GM12878 (cell line): ENCODE results near the gene ZNF174. TPM values are rescaled to one million over a fixed set of nuclear protein-coding genes. Genes with fewer than 3 reads are reported as not detected.

Experiments
- ATAC-seq: fragments of 200-7000 bp; cut with Tn5 transposase; 3 replicates; pipeline ENCODE4 v1.9.1; 2020; ENCODE audit warnings: mild to moderate bottlenecking, moderate library complexity
- BruUV-seq: library from RNA; stranded (reverse); fragments of 400-500 nt; replicated peaks from 2 replicates; lab custom pipeline; 2021; lab: Mats Ljungman, UMichigan
- CTCF ChIA-PET: fragments of 300-600 bp; sonication (Branson Sonifier 250); formaldehyde crosslinking; extraction: SDS; loops from one replicate; lab custom pipeline; 2021; ENCODE audit warnings: inconsistent platforms; lab: Yijun Ruan, JAX
- POLR2A ChIA-PET: fragments of 350-600 bp; formaldehyde crosslinking; extraction: SDS; loops from one replicate; lab custom pipeline; 2021; ENCODE audit warnings: inconsistent platforms; lab: Charles Lee
- RAD21 ChIA-PET: fragments of 300-600 bp; sonication (Branson Sonifier 250); formaldehyde crosslinking; loops from one replicate; lab custom pipeline; 2023; ENCODE audit warnings: antibody characterized with exemption; ENCODE audit not compliant: unreplicated experiment; lab: Charles Lee
- SMC1A ChIA-PET: fragments of 300-600 bp; sonication (Branson Sonifier 250); formaldehyde crosslinking; loops from one replicate; lab custom pipeline; 2023; ENCODE audit not compliant: unreplicated experiment, uncharacterized antibody; lab: Charles Lee
- DNase-seq: peaks from one replicate; pipeline ENCODE4 v3.0.0-alpha.2; 2011; ENCODE audit warnings: low read depth, low spot score
- FAIRE-seq: peaks from 3 replicates; lab custom pipeline; 2011; peaks lifted over from hg19 to GRCh38; lab: Jason Lieb, UNC
- H2AFZ ChIP-seq: 2 replicates; pipeline ENCODE4 v1.6.0; 2011; ENCODE audit warnings: low read depth, low read length, control low read depth; ENCODE audit not compliant: control insufficient read depth
- H3K27ac ChIP-seq: 2 replicates; pipeline ENCODE4 v1.5.1; 2011; ENCODE audit warnings: control low read depth; ENCODE audit not compliant: control insufficient read depth, insufficient read depth
- H3K27me3 ChIP-seq, 2 experiments: replicated peaks in 1 of 2; 2 replicates each; pipeline versions ENCODE4 v1.6.0 to v1.6.1; 2011; ENCODE audit warnings: low read length in 1 of 2; ENCODE audit not compliant: control insufficient read depth in 2 of 2, insufficient read depth in 2 of 2
- H3K36me3 ChIP-seq, 2 experiments: 2 replicates each; pipeline ENCODE4 v1.5.1; 2011; ENCODE audit warnings: low read length in 1 of 2; ENCODE audit not compliant: control insufficient read depth in 2 of 2, insufficient read depth in 2 of 2
- H3K4me1 ChIP-seq: 2 replicates; pipeline ENCODE4 v1.6.1; 2011; ENCODE audit warnings: mild to moderate bottlenecking, low read length, moderate library complexity, mixed read lengths; ENCODE audit not compliant: control insufficient read depth, insufficient read depth
- H3K4me2 ChIP-seq: 2 replicates; pipeline ENCODE4 v1.6.0; 2011; ENCODE audit warnings: control low read depth; ENCODE audit not compliant: control insufficient read depth, insufficient read depth
- H3K4me3 ChIP-seq: fragments of 200-600 bp; sonication (generic); 2 replicates; pipeline ENCODE4 v1.5.1; 2016
- H3K79me2 ChIP-seq: 2 replicates; pipeline ENCODE4 v1.6.0; 2011; ENCODE audit warnings: low read length; ENCODE audit not compliant: control insufficient read depth, insufficient read depth
- H3K9ac ChIP-seq: 2 replicates; pipeline ENCODE4 v1.8.0; 2011; ENCODE audit warnings: low read length, control low read depth, mixed read lengths; ENCODE audit not compliant: control insufficient read depth, insufficient read depth
- H3K9me3 ChIP-seq: replicated peaks from 3 replicates; pipeline ENCODE4 v1.5.1; 2011; ENCODE audit warnings: mild to moderate bottlenecking, low read length; ENCODE audit not compliant: control insufficient read depth, insufficient read depth
- H4K20me1 ChIP-seq: 2 replicates; pipeline ENCODE4 v1.6.0; 2011; ENCODE audit not compliant: control insufficient read depth, insufficient read depth
- ATF2 ChIP-seq: IDR thresholded peaks from 2 replicates; pipeline ENCODE4 v1.6.1; 2012; ENCODE audit warnings: low read length, inconsistent platforms
- BMI1 ChIP-seq: fragments of 450-650 bp; IDR thresholded peaks from 2 replicates; pipeline ENCODE4 v1.6.1; 2016; ENCODE audit warnings: mild to moderate bottlenecking, moderate library complexity, borderline replicate concordance
- CBX3 ChIP-seq: fragments of 200-600 bp; sonication (generic); IDR thresholded peaks from 2 replicates; pipeline ENCODE4 v1.6.1; 2016; ENCODE audit warnings: low read depth, borderline replicate concordance
- GATAD2B ChIP-seq: fragments of 450-650 bp; conservative IDR thresholded peaks from 2 replicates; pipeline ENCODE4 v1.6.1; 2017; ENCODE audit warnings: low read depth, mild to moderate bottlenecking, moderate library complexity
- HDGF ChIP-seq: fragments of 450-650 bp; IDR thresholded peaks from 2 replicates; pipeline ENCODE4 v1.6.1; 2016; ENCODE audit warnings: antibody characterized with exemption
- MYB ChIP-seq: fragments of 150-350 bp; IDR thresholded peaks from 2 replicates; pipeline ENCODE4 v1.6.1; 2014; ENCODE audit warnings: mild to moderate bottlenecking, low read depth, low read length, borderline replicate concordance
- NFYB ChIP-seq: IDR thresholded peaks from 2 replicates; pipeline ENCODE4 v1.6.1; 2011; ENCODE audit warnings: low read depth, mild to moderate bottlenecking, low read length, improper control_type of control experiment, moderate library complexity; ENCODE audit not compliant: insufficient read depth
- PRDM15 ChIP-seq: fragments of 450-650 bp; formaldehyde crosslinking; IDR thresholded peaks from 2 replicates; pipeline ENCODE4 v1.4.0; 2020; ENCODE audit warnings: mild to moderate bottlenecking, moderate library complexity
- RAD21 ChIP-seq: IDR thresholded peaks from 2 replicates; pipeline ENCODE4 v1.6.1; 2011; ENCODE audit warnings: mild to moderate bottlenecking, low read depth, low read length, moderate library complexity; ENCODE audit not compliant: insufficient read depth
- RB1 ChIP-seq: fragments of 450-650 bp; formaldehyde crosslinking; IDR thresholded peaks from 2 replicates; pipeline ENCODE4 v1.6.1; 2017; ENCODE audit warnings: mild to moderate bottlenecking, borderline replicate concordance
- SMAD1 ChIP-seq: fragments of 450-650 bp; IDR thresholded peaks from 2 replicates; pipeline ENCODE4 v1.6.1; 2018; ENCODE audit warnings: mild to moderate bottlenecking, low read depth; ENCODE audit not compliant: partially characterized antibody
- WRNIP1 ChIP-seq: IDR thresholded peaks from 2 replicates; pipeline ENCODE4 v1.6.1; 2011; ENCODE audit warnings: low read depth, low read length, improper control_type of control experiment, borderline replicate concordance
- YY1 ChIP-seq: IDR thresholded peaks from 2 replicates; pipeline ENCODE4 v1.6.1; 2011; ENCODE audit warnings: low read depth, mild to moderate bottlenecking, low read length
- ZBTB33 ChIP-seq: fragments of 450-650 bp; IDR thresholded peaks from 2 replicates; pipeline ENCODE4 v1.6.1; 2017; ENCODE audit warnings: mild to moderate bottlenecking
- ZNF622 ChIP-seq: fragments of 450-650 bp; IDR thresholded peaks from 2 replicates; pipeline ENCODE4 v1.6.1; 2017; ENCODE audit warnings: mild to moderate bottlenecking, inconsistent platforms
- ZZZ3 ChIP-seq: IDR thresholded peaks from 2 replicates; pipeline ENCODE4 v1.6.1; 2011; ENCODE audit warnings: low read depth; ENCODE audit not compliant: control insufficient read depth, insufficient read length
- WGBS: methylation state at CpG from one replicate; pipeline ENCODE4 v1.1.6; 2016; ENCODE audit warnings: low lambda C conversion rate; ENCODE audit not compliant: insufficient replicate concordance, insufficient coverage; ENCODE audit errors: missing lambda C conversion rate; 5-methylcytosine and 5-hydroxymethylcytosine counted together
- in situ Hi-C: fragments of 300-500 bp; cut with MboI; formaldehyde crosslinking; loops from 9 replicates; pipeline ENCODE4 v1.14.3; 2018; ENCODE audit warnings: mixed read lengths
- intact Hi-C: fragments of 100-400 bp; cut with micrococcal nuclease; formaldehyde crosslinking; loops from one replicate; pipeline ENCODE4 v1.14.2; 2022; ENCODE audit not compliant: unreplicated experiment
- polyA plus RNA-seq, 11 experiments: library from polyadenylated mRNA; depleted of rRNA in 4 of 11; unstranded in 6 of 11; stranded (reverse) in 5 of 11; fragments of >200 nt; fragmentation: Nextera tagmentation in 4 of 11; fragmentation: Illumina TruSeq in 1 of 11; extraction: Ambion mirVana in 4 of 11; extraction: Trizol in 1 of 11; gene quantifications; 1 replicate in 1 of 11; 2 replicates in 10 of 11; pipeline versions ENCODE4 v1.2.1 to v1.2.3, GENCODE V29; 2011 to 2016; ENCODE audit warnings: inconsistent platforms in 2 of 11, missing spikeins in 2 of 11, low read depth in 1 of 11
- total RNA-seq, 4 experiments: library from RNA; depleted of rRNA in 3 of 4; stranded (reverse); fragments of >200 nt in 3 of 4; fragmentation: Illumina TruSeq in 1 of 4; extraction: Trizol in 1 of 4; gene quantifications; 2 replicates each; pipeline versions ENCODE4 v1.2.1 to v1.2.3, GENCODE V29; 2013 to 2021
- TF ChIP-seq, protein P1 (sequence below): IDR thresholded peaks from 2 replicates; pipeline ENCODE4 v1.6.1; 2011; ENCODE audit warnings: low read depth, mild to moderate bottlenecking, low read length, moderate library complexity, borderline replicate concordance; ENCODE audit errors: extremely low read depth

ZNF174 gene
- total and polyA plus RNA-seq, 10 of the 15 experiments (the other 5 are each of a cell fraction or from before 2014, with no cell fraction given): 3.0 to 14.3 (median 10.1) TPM

DNA sequence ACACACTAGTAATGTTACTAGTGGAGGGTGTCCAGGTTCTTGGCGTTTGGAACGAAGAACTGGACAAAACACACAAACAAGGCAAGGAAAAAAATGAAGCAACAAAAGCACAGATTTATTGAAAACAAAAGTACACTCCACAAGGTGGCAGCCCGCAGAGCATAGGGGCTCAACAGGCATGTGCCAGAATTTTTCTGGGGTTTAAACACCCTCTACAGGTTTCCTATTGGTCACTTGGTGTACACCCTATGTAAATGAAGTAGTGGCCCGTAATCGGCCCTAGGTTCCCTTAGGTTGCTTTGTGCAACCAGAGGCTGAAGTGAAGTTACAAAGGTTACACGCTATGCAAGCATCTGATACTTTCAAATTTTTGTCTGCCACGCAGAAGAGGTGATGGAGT is 37.2 kb upstream of the ZNF174 start:
- ChIA-PET CTCF (no interaction called here), RAD21 (no interaction called here), POLR2A (no interaction called here), SMC1A (no interaction called here)
- peaks cover 6% of the 10 kb centered on the region; the same call in 2 of the 3 replicates for H3K9me3 ChIP-seq
- H3K4me2 ChIP-seq: no peak overlapping the region
- H3K9ac ChIP-seq: no peak overlapping the region
- no peaks in the 10 kb centered on the region for H3K27me3 ChIP-seq
- no peaks in the 10 kb centered on the region for H4K20me1 ChIP-seq
- BruUV-seq: no TSS peak
- DNase-seq (no peak), ATAC-seq (no peak), FAIRE-seq (no peak)
- in situ Hi-C loops (no loop called here), intact Hi-C loops (no loop called here)
- H3K27ac ChIP-seq: no peak overlapping the region
- WGBS: 84% methylated on average over 7 of the region's 7 CpGs
- no peak overlapping the region for H2AFZ ChIP-seq
- H3K4me1 ChIP-seq: no peaks in the 10 kb centered on the region
- H3K79me2 ChIP-seq: no peaks in the 10 kb centered on the region
- no peak overlapping the region for H3K4me3 ChIP-seq
- no peaks in the 10 kb centered on the region for H3K36me3 ChIP-seq
- TF ChIP-seq HDGF (no peak), ZBTB33 (no peak), CBX3 (no peak), RAD21 (no peak), GATAD2B (no peak), NFYB (no peak), WRNIP1 (no peak), ZNF622 (no peak), PRDM15 (CRISPR knock-in tag) (no peak), ATF2 (no peak), BMI1 (no peak), ZZZ3 (no peak), RB1 (no peak), MYB (no peak), YY1 (no peak), SMAD1 (no peak)
- TF ChIP-seq, protein P1, sequence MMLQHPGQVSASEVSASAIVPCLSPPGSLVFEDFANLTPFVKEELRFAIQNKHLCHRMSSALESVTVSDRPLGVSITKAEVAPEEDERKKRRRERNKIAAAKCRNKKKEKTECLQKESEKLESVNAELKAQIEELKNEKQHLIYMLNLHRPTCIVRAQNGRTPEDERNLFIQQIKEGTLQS: no peak
